HG03521 (cell line): ENCODE data around the gene WDSUB1.

ENCODE experiments used
- ATAC-seq: cut with Tn5 transposase; IDR thresholded peaks from one replicate; pipeline ENCODE4 v1.9.1; 2021; ENCODE audit warnings: mild to moderate bottlenecking, moderate library complexity; ENCODE audit not compliant: unreplicated experiment

The WDSUB1 gene

GRCh38 chr2:159266554-159266953 lies 19.9 kb downstream of the WDSUB1 start:
- peak; percentile 45 for ATAC-seq

GRCh38 chr2:159265171-159265576 lies 21.3 kb downstream of the WDSUB1 start:
- no peak for ATAC-seq

- ATAC-seq: no peak
These were observed 23.6 kb downstream of the WDSUB1 start for GRCh38 chr2:159262904-159263303.

- no peak for ATAC-seq
These were observed 24.3 kb downstream of the WDSUB1 start for GRCh38 chr2:159262226-159262625.

- ATAC-seq: no peak
These were observed 30.3 kb downstream of the WDSUB1 start for GRCh38 chr2:159256159-159256558.

- ATAC-seq: no peak
These were observed 33.6 kb downstream of the WDSUB1 start for GRCh38 chr2:159252905-159253304.

GRCh38 chr2:159251296-159252173 lies 35.0 kb downstream of the WDSUB1 start:
- no peak for ATAC-seq

GRCh38 chr2:159249990-159250715 lies 36.4 kb downstream of the WDSUB1 start:
- ATAC-seq: no peak

GRCh38 chr2:159246325-159246988 lies 40.0 kb downstream of the WDSUB1 start:
- ATAC-seq: no peak

GRCh38 chr2:159243529-159243928 lies 43.0 kb downstream of the WDSUB1 start:
- ATAC-seq: no peak

- no peak for ATAC-seq
These were observed 51.6 kb downstream of the WDSUB1 start for GRCh38 chr2:159234868-159235267.

GRCh38 chr2:159232456-159233170 lies 53.9 kb downstream of the WDSUB1 start:
- no peak for ATAC-seq

- ATAC-seq: no peak
These were observed 56.2 kb downstream of the WDSUB1 start for GRCh38 chr2:159230145-159230877.

GRCh38 chr2:159229476-159230144 lies 56.9 kb downstream of the WDSUB1 start:
- no peak for ATAC-seq

- ATAC-seq: no peak
These were observed 58.4 kb downstream of the WDSUB1 start for GRCh38 chr2:159228081-159228581.

- no peak for ATAC-seq
These were observed 59.0 kb downstream of the WDSUB1 start for GRCh38 chr2:159227467-159227866.

GRCh38 chr2:159226608-159227385 lies 59.7 kb downstream of the WDSUB1 start:
- no peak for ATAC-seq

GRCh38 chr2:159226059-159226461 lies 60.4 kb downstream of the WDSUB1 start:
- ATAC-seq: no peak
